Esophagus squamous epithelium (tissue), 5 donors: ENCODE results near the gene SPATA31C1. TPM values are rescaled to one million over a fixed set of nuclear protein-coding genes. Genes with fewer than 3 reads are reported as not detected.
"Not testable (repeated sequence)": the region's sequence is repeated elsewhere in the genome, so short reads cannot be mapped to it uniquely, and the experiment has no call there.

Experiments used
- DNase-seq: peaks from one replicate; lab custom pipeline; 2025; lab: John Stamatoyannopoulos, UW
- H3K27ac ChIP-seq, 4 donors: fragments of 200-600 bp; sonication (generic); one replicate each; pipeline ENCODE4 v1.5.1; 2016 to 2019; ENCODE audit warnings: mild to moderate bottlenecking in 1 of 4
- H3K27me3 ChIP-seq, 4 donors: fragments of 200-600 bp; sonication (generic); 1 replicate in 3 of 4; 2 replicates in 1 of 4; pipeline versions ENCODE4 v1.5.1 to v1.6.0; 2017 to 2021; ENCODE audit warnings: antibody characterized with exemption in 1 of 4
- H3K36me3 ChIP-seq, 3 donors: fragments of 200-600 bp; sonication (generic); one replicate each; pipeline ENCODE4 v1.5.1; 2016 to 2019
- H3K4me1 ChIP-seq, 3 donors: fragments of 200-600 bp; sonication (generic); one replicate each; pipeline ENCODE4 v1.5.1; 2017 to 2019
- H3K4me3 ChIP-seq, 4 donors: fragments of 200-600 bp; sonication (generic); 1 replicate in 3 of 4; 2 replicates in 1 of 4; pipeline ENCODE4 v1.5.1; 2016 to 2019; ENCODE audit warnings: mild to moderate bottlenecking in 2 of 4, moderate library complexity in 1 of 4
- H3K9me3 ChIP-seq, 3 donors: fragments of 200-600 bp; sonication (generic); one replicate each; pipeline ENCODE4 v1.5.1; 2016 to 2019
- CTCF ChIP-seq, 6 experiments: fragments of 450-650 bp in 4 of 6; fragments of 200-600 bp in 2 of 6; sonication (generic) in 2 of 6; IDR thresholded peaks; one replicate each; pipeline ENCODE4 v1.5.1; 2016 to 2019; ENCODE audit warnings: antibody characterized with exemption in 6 of 6, mild to moderate bottlenecking in 4 of 6, moderate library complexity in 4 of 6
- POLR2A ChIP-seq, 4 donors: fragments of 450-650 bp; IDR thresholded peaks; one replicate each; pipeline ENCODE4 v1.6.1; 2017; ENCODE audit warnings: antibody characterized with exemption in 4 of 4, mild to moderate bottlenecking in 4 of 4, moderate library complexity in 3 of 4
- WGBS, 2 donors: methylation state at CpG; one replicate each; pipeline ENCODE4 v1.1.5; 2018; 5-methylcytosine and 5-hydroxymethylcytosine counted together
- intact Hi-C: fragments of 100-400 bp; cut with DNase I; formaldehyde crosslinking; loops from one replicate; pipeline ENCODE4 v1.15.0; 2022
- total RNA-seq, 4 donors: library from RNA; depleted of rRNA; stranded (reverse); fragments of >200 nt; gene quantifications; one replicate each; pipeline ENCODE4 v1.1.0, GENCODE V29; 2016
- donor health status: DM: yes; HTN: yes; CAD: no.

SPATA31C1 gene
- total RNA-seq, 4 donors from 2014 or later = not detected

- H3K27ac ChIP-seq = no peak overlapping the region
- H3K36me3 ChIP-seq = no peaks in the 10 kb centered on the region
- no peak for DNase-seq
- H3K27me3 ChIP-seq = no peaks in the 10 kb centered on the region
- H3K4me1 ChIP-seq = no peaks in the 10 kb centered on the region
- TF ChIP-seq CTCF (IDR thresholded peaks at IDR 0.05) (no peak), POLR2A (IDR thresholded peaks at IDR 0.05) (no peak)
- no peak overlapping the region for H3K4me3 ChIP-seq
- no peaks in the 10 kb centered on the region for H3K9me3 ChIP-seq
- intact Hi-C loops = no loop called here
- WGBS, 2 donors = 58 to 67% methylated on average over 3 of the region's 3 CpGs
Measured at GRCh38 chr9:87910821-87911220, 6.9 kb upstream of the SPATA31C1 start.

- H3K27me3 ChIP-seq, DNase-seq, H3K27ac ChIP-seq, H3K9me3 ChIP-seq, H3K36me3 ChIP-seq, H3K4me3 ChIP-seq, H3K4me1 ChIP-seq, intact Hi-C loops: not testable (repeated sequence)
- WGBS, 2 donors = 77% methylated on average over 9 of the region's 13 CpGs; no CpG with 5 or more reads in 1 of the 2 donors
Measured at GRCh38 chr9:87919013-87919412, 1.3 kb downstream of the SPATA31C1 start.

- intact Hi-C loops, H3K27me3 ChIP-seq, H3K36me3 ChIP-seq, DNase-seq, H3K9me3 ChIP-seq, H3K4me1 ChIP-seq, H3K27ac ChIP-seq, H3K4me3 ChIP-seq: not testable (repeated sequence)
- WGBS, 2 donors = 50 to 54% methylated on average over 6 to 8 of the region's 8 CpGs
Measured at GRCh38 chr9:87921561-87921960, 3.8 kb downstream of the SPATA31C1 start.

- DNase-seq, H3K4me3 ChIP-seq, H3K27me3 ChIP-seq, intact Hi-C loops, H3K4me1 ChIP-seq, H3K36me3 ChIP-seq, H3K27ac ChIP-seq, H3K9me3 ChIP-seq: not testable (repeated sequence)
- WGBS, 2 donors = 50 to 72% methylated on average over 1 to 2 of the region's 10 CpGs
Measured at GRCh38 chr9:87923012-87923411, 5.2 kb downstream of the SPATA31C1 start.

GRCh38 chr9:87924851-87925250 lies 7.1 kb downstream of the SPATA31C1 start:
- DNase-seq, intact Hi-C loops, H3K36me3 ChIP-seq, H3K9me3 ChIP-seq, H3K4me3 ChIP-seq, H3K27ac ChIP-seq, H3K27me3 ChIP-seq, H3K4me1 ChIP-seq: not testable (repeated sequence)
- WGBS, 2 donors = 95% methylated on average over 4 of the region's 10 CpGs; no CpG with 5 or more reads in 1 of the 2 donors

- intact Hi-C loops, H3K4me3 ChIP-seq, H3K4me1 ChIP-seq, H3K9me3 ChIP-seq, H3K36me3 ChIP-seq, DNase-seq, H3K27me3 ChIP-seq, H3K27ac ChIP-seq: not testable (repeated sequence)
Measured at GRCh38 chr9:87929152-87929551, 11.4 kb downstream of the SPATA31C1 start.

- H3K9me3 ChIP-seq, H3K27me3 ChIP-seq, H3K4me1 ChIP-seq, DNase-seq, H3K4me3 ChIP-seq, intact Hi-C loops, H3K27ac ChIP-seq, H3K36me3 ChIP-seq: not testable (repeated sequence)
- WGBS, 2 donors = 84 to 85% methylated on average over 7 of the region's 7 CpGs
Measured at GRCh38 chr9:87934444-87934843, 16.7 kb downstream of the SPATA31C1 start.

- H3K4me3 ChIP-seq, intact Hi-C loops, DNase-seq, H3K9me3 ChIP-seq, H3K27me3 ChIP-seq, H3K36me3 ChIP-seq, H3K4me1 ChIP-seq, H3K27ac ChIP-seq: not testable (repeated sequence)
- 96% methylated on average over 5 of the region's 12 CpGs; no CpG with 5 or more reads in 1 of the 2 donors for WGBS, 2 donors
Measured at GRCh38 chr9:87937352-87937751, 19.6 kb downstream of the SPATA31C1 start.

GRCh38 chr9:87937918-87938317 lies 20.2 kb downstream of the SPATA31C1 start:
- H3K27me3 ChIP-seq, H3K4me3 ChIP-seq, H3K27ac ChIP-seq, H3K36me3 ChIP-seq, H3K4me1 ChIP-seq, DNase-seq, intact Hi-C loops, H3K9me3 ChIP-seq: not testable (repeated sequence)
- WGBS, 2 donors = 40% methylated on average over 1 of the region's 9 CpGs; no CpG with 5 or more reads in 1 of the 2 donors

- no CpG with 5 or more reads among the region's 12 CpGs for WGBS, 2 donors
- H3K27me3 ChIP-seq, H3K27ac ChIP-seq, DNase-seq, H3K9me3 ChIP-seq, intact Hi-C loops, H3K4me3 ChIP-seq, H3K4me1 ChIP-seq, H3K36me3 ChIP-seq: not testable (repeated sequence)
Measured at GRCh38 chr9:87938336-87938735, 20.6 kb downstream of the SPATA31C1 start.

GRCh38 chr9:87939096-87939495 lies 21.3 kb downstream of the SPATA31C1 start:
- H3K9me3 ChIP-seq, H3K4me3 ChIP-seq, H3K27ac ChIP-seq, H3K36me3 ChIP-seq, H3K4me1 ChIP-seq, H3K27me3 ChIP-seq, DNase-seq, intact Hi-C loops: not testable (repeated sequence)
- 88 to 93% methylated on average over 3 to 4 of the region's 8 CpGs for WGBS, 2 donors
